ENCODE measurements around the gene CAMK2B. TPM values are rescaled to one million over a fixed set of nuclear protein-coding genes. Genes with fewer than 3 reads are reported as not detected.

CAMK2B gene
- total RNA-seq, 1 donor from 2014 or later, result 8.4 TPM

- no peak overlapping the region for H3K4me3 Mint-ChIP-seq
- H3K27me3 Mint-ChIP-seq, result no peaks in the 10 kb centered on the region
- DNase-seq (ENCODE audit: extremely low spot score, unreplicated experiment), result no peak
- peak; percentile 67 for TF ChIP-seq CTCF (conservative IDR thresholded peaks at IDR 0.05)
- H3K4me1 Mint-ChIP-seq (ENCODE audit: unreplicated experiment), result no peaks in the 10 kb centered on the region
- H3K27ac Mint-ChIP-seq, result no peak overlapping the region
- no peaks in the 10 kb centered on the region for H3K9me3 Mint-ChIP-seq
- H3K36me3 Mint-ChIP-seq, result no peaks in the 10 kb centered on the region
Measured at GRCh38 chr7:44244282-44244681, 81.1 kb downstream of the CAMK2B start.

GRCh38 chr7:44242091-44242490 lies 83.3 kb downstream of the CAMK2B start:
- Mint-ChIP-seq H3K4me3 (no peak overlapping the region), H3K9me3 (no peaks in the 10 kb centered on the region), H3K4me1 (ENCODE audit: unreplicated experiment) (no peaks in the 10 kb centered on the region)

GRCh38 chr7:44240983-44241510 lies 84.3 kb downstream of the CAMK2B start:
- no peak overlapping the region for H3K27ac Mint-ChIP-seq
- H3K4me1 Mint-ChIP-seq (ENCODE audit: unreplicated experiment), result peaks cover 7% of the 10 kb centered on the region
- H3K27me3 Mint-ChIP-seq, result no peaks in the 10 kb centered on the region
- no peaks in the 10 kb centered on the region for H3K36me3 Mint-ChIP-seq
- no peak for DNase-seq (ENCODE audit: extremely low spot score, unreplicated experiment)
- H3K9me3 Mint-ChIP-seq, result no peaks in the 10 kb centered on the region
- H3K4me3 Mint-ChIP-seq, result no peak overlapping the region
- TF ChIP-seq CTCF (conservative IDR thresholded peaks at IDR 0.05), result peak; percentile 82

More at GRCh38 chr7:44242091-44242490, 83.3 kb downstream of the CAMK2B start:
- Mint-ChIP-seq H3K27ac (no peak overlapping the region), H3K36me3 (no peaks in the 10 kb centered on the region), H3K27me3 (no peaks in the 10 kb centered on the region)
- TF ChIP-seq CTCF (conservative IDR thresholded peaks at IDR 0.05), result no peak
- DNase-seq (ENCODE audit: extremely low spot score, unreplicated experiment), result no peak

- Mint-ChIP-seq H3K27me3 (no peaks in the 10 kb centered on the region), H3K4me3 (no peak overlapping the region), H3K9me3 (no peaks in the 10 kb centered on the region), H3K4me1 (ENCODE audit: unreplicated experiment) (peaks cover 7% of the 10 kb centered on the region), H3K36me3 (no peaks in the 10 kb centered on the region), H3K27ac (no peak overlapping the region)
- no peak for DNase-seq (ENCODE audit: extremely low spot score, unreplicated experiment)
- TF ChIP-seq CTCF (conservative IDR thresholded peaks at IDR 0.05), result no peak
Measured at GRCh38 chr7:44240376-44240775, 85.0 kb downstream of the CAMK2B start.

- no peaks in the 10 kb centered on the region for H3K36me3 Mint-ChIP-seq
- H3K27me3 Mint-ChIP-seq, result no peaks in the 10 kb centered on the region
- H3K9me3 Mint-ChIP-seq, result no peaks in the 10 kb centered on the region
- no peak for DNase-seq (ENCODE audit: extremely low spot score, unreplicated experiment)
- no peak overlapping the region for H3K27ac Mint-ChIP-seq
- no peak for TF ChIP-seq CTCF (conservative IDR thresholded peaks at IDR 0.05)
- H3K4me1 Mint-ChIP-seq (ENCODE audit: unreplicated experiment), result peaks cover 7% of the 10 kb centered on the region
- no peak overlapping the region for H3K4me3 Mint-ChIP-seq
Measured at GRCh38 chr7:44239361-44239760, 86.0 kb downstream of the CAMK2B start.

Data from type B pancreatic cell (in vitro differentiated cells).